ENCODE results near the gene EDEM1.

DNA sequence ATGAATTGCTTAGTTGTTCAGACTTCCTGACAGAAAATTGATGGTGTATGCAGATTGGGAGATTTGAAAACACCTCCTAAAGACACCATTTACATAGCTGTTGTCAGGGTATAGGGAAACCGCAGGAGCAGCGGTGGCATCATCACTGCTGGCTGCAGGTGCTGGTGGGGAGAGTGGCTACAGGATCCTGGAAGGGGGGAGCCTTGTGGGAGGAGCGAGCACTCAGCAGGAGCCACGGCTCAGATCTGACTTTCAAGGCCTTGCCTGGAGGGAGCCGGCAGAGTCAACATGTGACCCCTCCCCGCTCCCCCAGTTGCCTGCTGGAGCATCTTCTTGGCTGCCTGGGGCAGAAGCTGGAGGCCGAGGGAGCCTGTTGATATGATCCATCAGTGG is 26.1 kb downstream of the EDEM1 start:
- TF ChIP-seq, protein P1, sequence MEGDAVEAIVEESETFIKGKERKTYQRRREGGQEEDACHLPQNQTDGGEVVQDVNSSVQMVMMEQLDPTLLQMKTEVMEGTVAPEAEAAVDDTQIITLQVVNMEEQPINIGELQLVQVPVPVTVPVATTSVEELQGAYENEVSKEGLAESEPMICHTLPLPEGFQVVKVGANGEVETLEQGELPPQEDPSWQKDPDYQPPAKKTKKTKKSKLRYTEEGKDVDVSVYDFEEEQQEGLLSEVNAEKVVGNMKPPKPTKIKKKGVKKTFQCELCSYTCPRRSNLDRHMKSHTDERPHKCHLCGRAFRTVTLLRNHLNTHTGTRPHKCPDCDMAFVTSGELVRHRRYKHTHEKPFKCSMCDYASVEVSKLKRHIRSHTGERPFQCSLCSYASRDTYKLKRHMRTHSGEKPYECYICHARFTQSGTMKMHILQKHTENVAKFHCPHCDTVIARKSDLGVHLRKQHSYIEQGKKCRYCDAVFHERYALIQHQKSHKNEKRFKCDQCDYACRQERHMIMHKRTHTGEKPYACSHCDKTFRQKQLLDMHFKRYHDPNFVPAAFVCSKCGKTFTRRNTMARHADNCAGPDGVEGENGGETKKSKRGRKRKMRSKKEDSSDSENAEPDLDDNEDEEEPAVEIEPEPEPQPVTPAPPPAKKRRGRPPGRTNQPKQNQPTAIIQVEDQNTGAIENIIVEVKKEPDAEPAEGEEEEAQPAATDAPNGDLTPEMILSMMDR (IDR thresholded peaks at IDR 0.05): no peak
- no peak for TF ChIP-seq POLR2A (IDR thresholded peaks at IDR 0.05)

All from uterus (tissue), 2 donors.